Tibial artery (tissue), 4 donors: Measurements from ENCODE around the gene C15orf62.
A peak's percentile ranks its signal among the peaks of the same experiment; 100 is the strongest.

Experiments
- DNase-seq, 2 donors: peaks; one replicate each; pipeline ENCODE4 v3.0.0-alpha.2; 2019
- H3K27ac ChIP-seq, 2 donors: fragments of 200-600 bp; sonication (generic) in 1 of 2; 1 replicate in 1 of 2; 2 replicates in 1 of 2; pipeline ENCODE4 v1.5.1; 2018 to 2019; ENCODE audit warnings: mild to moderate bottlenecking in 1 of 2
- H3K27me3 ChIP-seq, 2 donors: fragments of 200-600 bp; sonication (generic) in 1 of 2; one replicate each; pipeline versions ENCODE4 v1.5.1 to v1.6.0; 2016 to 2019
- H3K36me3 ChIP-seq, 3 donors: fragments of 200-600 bp; sonication (generic) in 2 of 3; one replicate each; pipeline ENCODE4 v1.5.1; 2016 to 2019; ENCODE audit warnings: mild to moderate bottlenecking in 2 of 3
- H3K4me1 ChIP-seq, 4 donors: fragments of 200-600 bp; sonication (generic) in 2 of 4; 1 replicate in 3 of 4; 2 replicates in 1 of 4; pipeline ENCODE4 v1.5.1; 2016 to 2019
- H3K4me3 ChIP-seq, 2 donors: fragments of 200-600 bp; sonication (generic) in 1 of 2; 1 replicate in 1 of 2; 2 replicates in 1 of 2; pipeline ENCODE4 v1.5.1; 2018 to 2019; ENCODE audit warnings: mild to moderate bottlenecking in 2 of 2
- H3K9me3 ChIP-seq, 3 donors: fragments of 200-600 bp; sonication (generic) in 1 of 3; one replicate each; pipeline ENCODE4 v1.5.1; 2016 to 2019
- intact Hi-C: fragments of 100-400 bp; cut with DNase I; formaldehyde crosslinking; loops from one replicate; pipeline ENCODE4 v1.15.0; 2023; ENCODE audit warnings: low total_unique reads
- TF ChIP-seq, protein P1 (sequence below), 2 experiments: fragments of 200-600 bp in 1 of 2; fragments of 450-650 bp in 1 of 2; IDR thresholded peaks; one replicate each; pipeline ENCODE4 v1.5.1; 2017 to 2019; ENCODE audit warnings: antibody characterized with exemption in 2 of 2, mild to moderate bottlenecking in 1 of 2, moderate library complexity in 1 of 2

The C15orf62 gene

DNA sequence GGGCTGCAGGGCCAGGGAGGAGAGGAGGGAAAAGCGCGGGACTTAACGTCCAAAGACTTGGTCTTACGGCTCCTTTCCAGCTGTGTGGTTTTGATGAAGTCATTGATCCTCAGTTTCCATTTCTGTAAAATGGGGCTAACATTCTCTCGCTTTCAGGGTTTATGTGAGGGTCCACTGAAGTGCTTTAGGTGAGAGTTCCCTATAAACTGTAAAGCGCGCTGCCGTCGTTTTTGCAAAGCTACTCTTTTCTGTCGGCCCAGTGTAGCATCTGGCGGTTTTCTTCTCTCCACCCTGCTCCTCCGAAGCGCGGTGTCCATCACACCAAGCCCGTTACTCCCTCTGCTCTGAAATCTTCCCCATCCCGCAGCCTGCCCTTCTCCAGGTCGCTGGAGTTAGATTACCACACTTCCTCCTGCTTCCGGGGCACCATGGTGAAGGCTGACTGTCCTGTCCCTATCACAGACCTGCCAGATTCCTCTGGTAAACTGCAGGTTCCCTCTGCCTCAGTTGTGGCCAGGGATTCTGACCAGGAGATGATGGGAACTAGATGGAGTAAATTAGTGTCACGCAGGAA, 38.2 kb downstream of the C15orf62 start:
- Histone ChIP-seq H3K4me1 (peaks cover 0 to 29% (median 16%) of the 10 kb centered on the region in 4 donors), H3K36me3 (peaks cover 0 to 33% (median 14%) of the 10 kb centered on the region in 3 donors), H3K4me3 (peak overlapping the region; percentile 69 to 96), H3K27me3 (no peaks in the 10 kb centered on the region), H3K27ac (peak overlapping the region; percentile 87 to 98), H3K9me3 (no peaks in the 10 kb centered on the region)
- TF ChIP-seq, protein P1, sequence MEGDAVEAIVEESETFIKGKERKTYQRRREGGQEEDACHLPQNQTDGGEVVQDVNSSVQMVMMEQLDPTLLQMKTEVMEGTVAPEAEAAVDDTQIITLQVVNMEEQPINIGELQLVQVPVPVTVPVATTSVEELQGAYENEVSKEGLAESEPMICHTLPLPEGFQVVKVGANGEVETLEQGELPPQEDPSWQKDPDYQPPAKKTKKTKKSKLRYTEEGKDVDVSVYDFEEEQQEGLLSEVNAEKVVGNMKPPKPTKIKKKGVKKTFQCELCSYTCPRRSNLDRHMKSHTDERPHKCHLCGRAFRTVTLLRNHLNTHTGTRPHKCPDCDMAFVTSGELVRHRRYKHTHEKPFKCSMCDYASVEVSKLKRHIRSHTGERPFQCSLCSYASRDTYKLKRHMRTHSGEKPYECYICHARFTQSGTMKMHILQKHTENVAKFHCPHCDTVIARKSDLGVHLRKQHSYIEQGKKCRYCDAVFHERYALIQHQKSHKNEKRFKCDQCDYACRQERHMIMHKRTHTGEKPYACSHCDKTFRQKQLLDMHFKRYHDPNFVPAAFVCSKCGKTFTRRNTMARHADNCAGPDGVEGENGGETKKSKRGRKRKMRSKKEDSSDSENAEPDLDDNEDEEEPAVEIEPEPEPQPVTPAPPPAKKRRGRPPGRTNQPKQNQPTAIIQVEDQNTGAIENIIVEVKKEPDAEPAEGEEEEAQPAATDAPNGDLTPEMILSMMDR (IDR thresholded peaks at IDR 0.05) = no peak
- DNase-seq = no peak
- intact Hi-C loops = loop anchor here (10.0 kb wide), 1 partner anchor 857 kb away; the partner anchor contains the start of gene MGA

DNA sequence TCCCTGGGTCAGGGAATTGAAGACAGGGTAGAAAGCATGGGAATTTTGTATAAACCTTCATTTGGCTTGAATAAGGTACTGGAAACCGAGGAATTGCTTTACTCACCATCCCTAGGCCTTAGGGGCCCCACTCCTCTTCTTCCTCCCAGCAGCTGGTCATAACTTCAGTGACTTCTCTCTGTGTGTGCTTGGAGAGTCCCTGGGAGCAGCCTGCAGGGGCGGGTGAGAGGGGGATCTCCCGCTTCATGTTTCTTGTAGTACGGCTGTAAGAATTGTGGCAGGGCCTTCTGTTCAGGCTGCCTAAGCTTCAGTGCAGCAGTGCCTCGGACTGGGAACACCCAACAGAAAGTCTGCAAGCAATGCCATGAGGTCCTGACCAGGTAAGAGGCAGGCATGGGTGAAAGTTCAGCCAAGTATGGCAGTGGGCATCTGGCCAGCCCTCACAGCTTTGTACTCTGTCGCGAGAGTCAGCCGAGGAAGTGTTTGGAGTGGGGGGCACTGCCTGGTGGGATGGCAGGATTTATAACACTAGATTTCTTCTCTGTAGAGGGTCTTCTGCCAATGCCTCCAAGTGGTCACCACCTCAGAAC, 39.2 kb downstream of the C15orf62 start:
- intact Hi-C loops = loop anchor here (10.0 kb wide), 1 partner anchor 856 kb away; the partner anchor contains the start of gene MGA
- DNase-seq = no peak
- no peaks in the 10 kb centered on the region for H3K27me3 ChIP-seq
- H3K4me1 ChIP-seq = peaks cover 0 to 27% (median 16%) of the 10 kb centered on the region in 4 donors
- H3K4me3 ChIP-seq = no peak overlapping the region
- H3K9me3 ChIP-seq = no peaks in the 10 kb centered on the region
- H3K27ac ChIP-seq = no peak overlapping the region
- TF ChIP-seq, protein P1 (IDR thresholded peaks at IDR 0.05) = no peak
- peaks cover 0 to 43% (median 24%) of the 10 kb centered on the region in 3 donors for H3K36me3 ChIP-seq

DNA sequence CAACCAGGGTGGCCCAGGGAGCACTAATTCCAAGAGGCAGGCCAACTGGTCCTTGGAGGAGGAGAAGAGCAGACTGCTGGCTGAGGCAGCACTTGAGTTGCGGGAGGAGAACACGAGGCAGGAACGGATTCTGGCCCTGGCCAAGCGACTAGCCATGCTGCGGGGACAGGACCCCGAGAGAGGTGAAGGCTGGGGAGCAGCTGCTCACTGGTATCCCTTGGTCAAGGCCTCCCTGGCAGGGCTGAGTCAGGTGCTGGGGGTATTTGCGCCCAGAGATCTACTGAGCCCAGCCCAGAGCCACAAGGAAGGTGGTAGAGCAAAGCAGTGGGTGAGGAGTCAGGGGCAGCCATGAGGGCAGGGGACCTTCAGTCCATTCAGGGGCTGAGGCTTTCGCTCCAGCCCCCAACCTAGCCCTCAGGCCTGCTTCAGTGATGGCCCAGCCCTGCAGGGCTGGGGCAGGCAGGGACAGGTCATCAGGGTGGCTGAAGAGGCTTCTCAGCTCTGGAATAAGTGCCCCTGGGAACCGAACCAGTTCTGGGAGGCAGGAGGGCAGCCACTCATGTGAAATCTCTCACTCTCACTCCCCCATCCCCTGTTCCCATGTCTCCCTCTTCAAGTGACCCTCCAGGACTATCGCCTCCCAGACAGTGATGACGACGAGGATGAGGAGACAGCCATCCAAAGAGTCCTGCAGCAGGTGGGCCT, 43.1 kb downstream of the C15orf62 start:
- DNase-seq = no peak
- intact Hi-C loops = no loop called here
- H3K27me3 ChIP-seq = no peaks in the 10 kb centered on the region
- peaks cover 0 to 13% (median 6%) of the 10 kb centered on the region in 4 donors for H3K4me1 ChIP-seq
- TF ChIP-seq, protein P1 (IDR thresholded peaks at IDR 0.05) = no peak
- peaks cover 0 to 55% (median 29%) of the 10 kb centered on the region in 3 donors for H3K36me3 ChIP-seq
- no peak overlapping the region for H3K4me3 ChIP-seq
- H3K9me3 ChIP-seq = no peaks in the 10 kb centered on the region
- no peak overlapping the region for H3K27ac ChIP-seq

DNA sequence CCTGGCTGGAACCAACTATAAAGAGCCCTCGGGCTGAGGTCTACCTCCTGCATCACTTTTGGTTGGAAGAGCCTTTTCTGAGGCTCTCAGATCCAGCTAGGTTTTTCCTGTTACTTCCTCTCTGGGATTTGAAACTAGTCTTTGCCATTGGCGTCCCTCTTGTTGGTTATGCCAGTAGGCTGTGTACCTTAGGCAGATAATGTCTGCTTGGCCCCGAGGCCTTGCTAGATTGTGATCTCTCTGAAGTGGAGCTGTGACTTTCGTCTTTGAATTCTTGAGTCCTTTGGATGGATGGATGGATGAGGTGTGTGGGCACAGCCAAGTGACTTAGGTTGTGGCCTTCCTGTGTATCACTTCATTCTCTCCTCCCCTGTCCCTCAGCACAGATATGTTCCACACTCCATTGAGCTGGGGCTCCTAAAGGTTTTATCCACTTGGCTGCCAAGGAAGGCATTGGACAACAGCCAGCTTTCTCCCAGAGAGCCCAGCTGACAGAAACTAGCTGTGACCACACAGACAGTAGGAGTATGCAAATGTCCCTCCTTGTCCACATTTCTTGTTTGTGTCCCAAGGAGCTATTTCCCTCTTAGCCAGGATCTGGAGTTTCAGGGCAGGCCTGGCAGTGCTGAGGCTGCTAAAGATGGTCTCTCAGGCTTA, 45.4 kb downstream of the C15orf62 start:
- no peak for DNase-seq
- no peaks in the 10 kb centered on the region for H3K9me3 ChIP-seq
- no peak overlapping the region for H3K4me3 ChIP-seq
- H3K36me3 ChIP-seq = peaks cover 0 to 47% (median 27%) of the 10 kb centered on the region in 3 donors
- H3K4me1 ChIP-seq = peaks cover 0 to 6% (median 0%) of the 10 kb centered on the region in 4 donors
- TF ChIP-seq, protein P1 (IDR thresholded peaks at IDR 0.05) = no peak
- no peaks in the 10 kb centered on the region for H3K27me3 ChIP-seq
- H3K27ac ChIP-seq = no peak overlapping the region
- intact Hi-C loops = no loop called here

DNA sequence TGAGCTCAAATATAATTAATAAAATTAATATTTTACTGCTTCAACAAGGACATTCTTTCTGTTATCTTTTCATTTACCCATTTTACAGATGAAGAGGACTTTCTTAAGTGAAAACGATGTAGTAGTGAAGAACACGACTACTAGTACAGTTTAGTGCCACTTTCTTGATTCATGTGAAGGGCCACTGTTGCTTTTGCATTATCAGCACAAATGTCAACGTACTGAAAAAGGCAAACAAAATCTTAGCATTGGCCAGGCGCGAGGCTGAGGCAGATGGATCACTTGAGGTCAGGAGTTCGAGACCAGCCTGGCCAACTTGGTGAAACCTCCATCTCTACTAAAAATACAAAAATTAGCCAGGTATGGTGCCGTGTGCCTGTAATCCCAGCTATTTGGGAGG, 49.3 kb downstream of the C15orf62 start:
- intact Hi-C loops = no loop called here
- TF ChIP-seq, protein P1 (IDR thresholded peaks at IDR 0.05) = no peak
- H3K36me3 ChIP-seq = peaks cover 0 to 11% (median 4%) of the 10 kb centered on the region in 3 donors
- no peaks in the 10 kb centered on the region for H3K27me3 ChIP-seq
- H3K27ac ChIP-seq = no peak overlapping the region
- peaks cover 0 to 6% (median 0%) of the 10 kb centered on the region in 4 donors for H3K4me1 ChIP-seq
- no peak overlapping the region for H3K4me3 ChIP-seq
- DNase-seq = no peak
- no peaks in the 10 kb centered on the region for H3K9me3 ChIP-seq
